Effector memory CD8-positive, alpha-beta T cell (primary cell): Measurements from ENCODE around the gene EZR.

Experiments
- ATAC-seq: fragments of 150-1000 bp; cut with Tn5 transposase; replicated peaks from 2 replicates; pipeline ENCODE4 v1.10.0; 2021; ENCODE audit warnings: mild to moderate bottlenecking, moderate library complexity
- DNase-seq, 3 experiments: peaks; one replicate each; pipeline ENCODE4 v3.0.0; 2021
- H3K27ac Mint-ChIP-seq, 2 donors: one replicate each; pipeline ENCODE4 v1.8.0; 2022; ENCODE audit warnings: mild to moderate bottlenecking in 2 of 2, mixed read lengths in 2 of 2, moderate library complexity in 2 of 2
- H3K27me3 Mint-ChIP-seq, 2 donors: one replicate each; pipeline ENCODE4 v1.8.0; 2022; ENCODE audit warnings: mixed read lengths in 2 of 2
- H3K36me3 Mint-ChIP-seq: one replicate; pipeline ENCODE4 v1.8.0; 2022; ENCODE audit warnings: mild to moderate bottlenecking, moderate library complexity, mixed read lengths; ENCODE audit not compliant: insufficient read depth
- H3K4me1 Mint-ChIP-seq, 2 donors: one replicate each; pipeline ENCODE4 v1.8.0; 2022; ENCODE audit warnings: low read depth in 2 of 2, mixed read lengths in 2 of 2
- H3K4me3 Mint-ChIP-seq, 2 donors: one replicate each; pipeline ENCODE4 v1.8.0; 2022; ENCODE audit warnings: mild to moderate bottlenecking in 2 of 2, mixed read lengths in 2 of 2, moderate library complexity in 2 of 2
- H3K9me3 Mint-ChIP-seq, 2 donors: one replicate each; pipeline ENCODE4 v1.8.0; 2022; ENCODE audit warnings: mixed read lengths in 2 of 2

Gene EZR

GRCh38 chr6:158819977-158820622 lies 932 bp upstream of the EZR start:
- H3K4me3 Mint-ChIP-seq = peak overlapping the region; percentile 98 to 99

GRCh38 chr6:158818581-158819212 lies 471 bp downstream of the EZR start:
- peak overlapping the region; percentile 86 to 99 for H3K27ac Mint-ChIP-seq
- H3K27me3 Mint-ChIP-seq = no peaks in the 10 kb centered on the region
- H3K9me3 Mint-ChIP-seq = no peaks in the 10 kb centered on the region
- H3K4me3 Mint-ChIP-seq = peak overlapping the region; percentile 98 to 99
- peaks cover 43 to 50% of the 10 kb centered on the region in 2 donors for H3K4me1 Mint-ChIP-seq
- peaks cover 65% of the 10 kb centered on the region for H3K36me3 Mint-ChIP-seq
- DNase-seq = peak; percentile 62 to 69 (median 65)
- ATAC-seq = peak; percentile 47

More at GRCh38 chr6:158819977-158820622, 932 bp upstream of the EZR start:
- H3K27ac Mint-ChIP-seq = peak overlapping the region; percentile 86 to 99
- H3K27me3 Mint-ChIP-seq = no peaks in the 10 kb centered on the region
- no peak for ATAC-seq
- H3K4me1 Mint-ChIP-seq = peaks cover 30 to 36% of the 10 kb centered on the region in 2 donors
- H3K9me3 Mint-ChIP-seq = no peaks in the 10 kb centered on the region
- no peak for DNase-seq
- peaks cover 51% of the 10 kb centered on the region for H3K36me3 Mint-ChIP-seq

GRCh38 chr6:158817728-158818580 lies 1.2 kb downstream of the EZR start:
- DNase-seq (peak; percentile 74 to 78 (median 78)), ATAC-seq (peak; percentile 57)
- Mint-ChIP-seq H3K36me3 (peaks cover 72% of the 10 kb centered on the region), H3K27me3 (no peaks in the 10 kb centered on the region), H3K4me1 (peaks cover 49 to 55% of the 10 kb centered on the region in 2 donors), H3K27ac (peak overlapping the region; percentile 86 to 99), H3K9me3 (peaks cover 0 to 2% of the 10 kb centered on the region in 2 donors), H3K4me3 (peak overlapping the region; percentile 98 to 99)

- H3K9me3 Mint-ChIP-seq = peaks cover 0 to 2% of the 10 kb centered on the region in 2 donors
- H3K27ac Mint-ChIP-seq = peak overlapping the region; percentile 86 to 99
- H3K4me3 Mint-ChIP-seq = peak overlapping the region; percentile 98 to 99
- H3K27me3 Mint-ChIP-seq = no peaks in the 10 kb centered on the region
- ATAC-seq (no peak), DNase-seq (peak in 2 of 3 experiments; percentile 35 to 40)
- peaks cover 78% of the 10 kb centered on the region for H3K36me3 Mint-ChIP-seq
- peaks cover 50 to 58% of the 10 kb centered on the region in 2 donors for H3K4me1 Mint-ChIP-seq
Observed at GRCh38 chr6:158816803-158817727, 2.1 kb downstream of the EZR start.

DNA sequence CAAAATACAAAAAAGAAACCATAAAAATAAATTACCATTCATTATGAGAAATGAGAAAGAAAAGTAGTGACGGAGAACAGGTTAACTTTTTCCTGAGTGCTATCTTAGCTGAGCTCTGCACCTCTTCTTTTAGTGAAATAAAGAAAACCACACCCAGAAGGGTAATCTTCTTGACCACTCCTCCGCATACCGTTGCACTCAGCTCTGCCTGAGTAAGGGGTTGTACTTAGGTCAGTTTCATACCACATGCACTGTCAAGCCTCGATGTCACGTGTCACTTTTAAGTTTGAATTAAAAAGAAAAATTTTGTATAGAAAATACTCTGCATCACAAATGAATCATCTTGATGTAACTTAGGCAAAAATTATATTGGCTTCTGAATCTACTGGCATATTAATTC lies 2.8 kb downstream of the EZR start:
- ATAC-seq (no peak), DNase-seq (no peak)
- Mint-ChIP-seq H3K36me3 (peaks cover 86% of the 10 kb centered on the region), H3K27ac (peak overlapping the region; percentile 86 to 99), H3K4me1 (peaks cover 55 to 65% of the 10 kb centered on the region in 2 donors), H3K4me3 (peak overlapping the region; percentile 98 to 99), H3K9me3 (peaks cover 0 to 2% of the 10 kb centered on the region in 2 donors), H3K27me3 (no peaks in the 10 kb centered on the region)

DNA sequence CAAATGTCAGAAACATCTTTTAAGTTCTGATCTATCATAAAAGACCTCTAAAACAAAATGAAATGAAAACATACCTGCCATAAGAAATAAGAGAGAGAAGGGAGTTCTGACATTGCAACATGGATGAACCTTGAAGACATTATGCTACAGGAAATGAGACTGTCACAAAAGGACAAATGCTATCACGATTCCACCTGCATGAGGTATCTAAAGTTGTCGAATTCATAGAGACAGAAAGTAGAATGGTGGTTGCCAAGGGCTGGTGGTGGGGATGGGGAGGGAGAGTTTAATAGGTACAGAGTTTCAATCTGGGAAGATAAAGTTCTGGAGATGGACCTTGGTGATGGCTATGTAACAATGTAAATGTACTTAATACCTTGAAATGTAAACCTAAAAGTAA lies 3.3 kb downstream of the EZR start:
- Mint-ChIP-seq H3K27ac (peak overlapping the region; percentile 86 to 99), H3K9me3 (peaks cover 0 to 2% of the 10 kb centered on the region in 2 donors), H3K36me3 (peaks cover 90% of the 10 kb centered on the region), H3K27me3 (no peaks in the 10 kb centered on the region), H3K4me1 (peaks cover 59 to 69% of the 10 kb centered on the region in 2 donors), H3K4me3 (peak overlapping the region; percentile 98 to 99)
- no peak for ATAC-seq
- no peak for DNase-seq

GRCh38 chr6:158815379-158815724 lies 3.8 kb downstream of the EZR start:
- H3K9me3 Mint-ChIP-seq = peaks cover 0 to 2% of the 10 kb centered on the region in 2 donors
- H3K36me3 Mint-ChIP-seq = peaks cover 95% of the 10 kb centered on the region
- H3K4me3 Mint-ChIP-seq = peak overlapping the region; percentile 98 to 99
- H3K4me1 Mint-ChIP-seq = peaks cover 64 to 74% of the 10 kb centered on the region in 2 donors
- ATAC-seq = no peak
- peak overlapping the region; percentile 86 to 99 for H3K27ac Mint-ChIP-seq
- DNase-seq = no peak
- no peaks in the 10 kb centered on the region for H3K27me3 Mint-ChIP-seq

GRCh38 chr6:158813032-158813431 lies 6.1 kb downstream of the EZR start:
- Mint-ChIP-seq H3K36me3 (peaks cover 96% of the 10 kb centered on the region), H3K27ac (peak overlapping the region; percentile 86 to 99), H3K4me1 (peaks cover 82 to 91% of the 10 kb centered on the region in 2 donors), H3K27me3 (no peaks in the 10 kb centered on the region), H3K4me3 (peak overlapping the region; percentile 98 to 99), H3K9me3 (peaks cover 0 to 2% of the 10 kb centered on the region in 2 donors)
- DNase-seq (no peak), ATAC-seq (peak; percentile 8)

GRCh38 chr6:158812611-158813010 lies 6.6 kb downstream of the EZR start:
- no peak for ATAC-seq
- Mint-ChIP-seq H3K36me3 (peaks cover 96% of the 10 kb centered on the region), H3K4me1 (peaks cover 83 to 95% of the 10 kb centered on the region in 2 donors), H3K9me3 (peaks cover 0 to 2% of the 10 kb centered on the region in 2 donors), H3K27me3 (no peaks in the 10 kb centered on the region), H3K27ac (peak overlapping the region; percentile 86 to 99), H3K4me3 (peak overlapping the region; percentile 98 to 99)
- no peak for DNase-seq

- H3K27ac Mint-ChIP-seq = peak overlapping the region; percentile 76 to 86
- peaks cover 93% of the 10 kb centered on the region for H3K36me3 Mint-ChIP-seq
- no peak for ATAC-seq
- no peak for DNase-seq
- H3K27me3 Mint-ChIP-seq = no peaks in the 10 kb centered on the region
- H3K4me1 Mint-ChIP-seq = peaks cover 87 to 97% of the 10 kb centered on the region in 2 donors
- peaks cover 0 to 2% of the 10 kb centered on the region in 2 donors for H3K9me3 Mint-ChIP-seq
- peak overlapping the region; percentile 50 to 99 for H3K4me3 Mint-ChIP-seq
Observed at GRCh38 chr6:158810155-158811095, 8.7 kb downstream of the EZR start.

DNA sequence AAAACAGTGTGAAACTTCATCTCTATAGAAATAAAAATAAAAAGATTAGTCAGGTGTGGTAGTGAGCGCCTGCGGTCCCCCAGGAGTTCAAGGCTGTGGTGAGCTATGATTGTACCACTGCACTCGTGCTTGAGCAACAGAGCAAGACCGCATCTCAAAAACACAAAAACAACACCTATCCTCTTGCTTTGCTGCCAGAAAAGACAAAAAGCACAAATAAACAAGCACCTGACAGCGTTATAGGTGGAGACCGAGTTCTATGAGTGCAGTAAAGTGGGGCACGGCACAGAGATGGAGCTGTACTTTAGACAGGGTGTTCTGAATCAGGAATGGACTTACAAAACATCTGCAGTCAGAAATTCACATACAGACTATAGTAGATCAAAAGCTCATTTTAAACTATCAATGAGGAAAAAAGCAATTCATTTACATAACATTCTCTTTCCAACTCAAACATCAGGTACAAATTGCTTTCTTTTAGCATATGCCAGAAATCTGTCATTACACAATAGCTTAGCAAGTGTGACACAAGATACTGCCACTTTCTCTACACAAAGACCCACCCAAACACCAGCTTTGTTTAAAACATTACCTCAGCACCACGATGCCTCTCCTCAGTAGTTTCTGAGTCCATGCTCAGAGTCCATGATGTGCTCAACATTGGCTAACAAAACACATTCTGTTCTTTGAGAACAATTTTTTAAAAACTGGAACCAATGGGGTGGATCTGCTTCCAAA lies 10.1 kb downstream of the EZR start:
- peak; percentile 48 to 52 (median 51) for DNase-seq
- peaks cover 82 to 96% of the 10 kb centered on the region in 2 donors for H3K4me1 Mint-ChIP-seq
- peaks cover 93% of the 10 kb centered on the region for H3K36me3 Mint-ChIP-seq
- peak; percentile 76 for ATAC-seq
- H3K9me3 Mint-ChIP-seq = peaks cover 0 to 2% of the 10 kb centered on the region in 2 donors
- H3K27me3 Mint-ChIP-seq = no peaks in the 10 kb centered on the region
- H3K4me3 Mint-ChIP-seq = peak overlapping the region; percentile 50 to 99
- H3K27ac Mint-ChIP-seq = peak overlapping the region; percentile 76 to 86
